ENCODE measurements around the gene LGALS3BP. TPM values are rescaled to one million over a fixed set of nuclear protein-coding genes. Genes with fewer than 3 reads are reported as not detected.

Gene LGALS3BP
- total and polyA plus RNA-seq, 10 donors, result 33.6 to 188 (median 100) TPM

GRCh38 chr17:78976907-78977680, 2.6 kb downstream of the LGALS3BP start:
- Histone ChIP-seq H3K4me3 (no peak overlapping the region), H3K27me3 (replicated peaks in 1 of 7) (no peaks in the 10 kb centered on the region), H3K36me3 (peaks cover 0 to 15% (median 0%) of the 10 kb centered on the region in 6 donors), H3K27ac (peak overlapping the region in 3 of 8 donors; percentile 1 to 61 (median 19)), H3K4me1 (peaks cover 7 to 80% (median 44%) of the 10 kb centered on the region in 6 donors), H3K9me3 (no peaks in the 10 kb centered on the region)
- TF ChIP-seq, protein P1, sequence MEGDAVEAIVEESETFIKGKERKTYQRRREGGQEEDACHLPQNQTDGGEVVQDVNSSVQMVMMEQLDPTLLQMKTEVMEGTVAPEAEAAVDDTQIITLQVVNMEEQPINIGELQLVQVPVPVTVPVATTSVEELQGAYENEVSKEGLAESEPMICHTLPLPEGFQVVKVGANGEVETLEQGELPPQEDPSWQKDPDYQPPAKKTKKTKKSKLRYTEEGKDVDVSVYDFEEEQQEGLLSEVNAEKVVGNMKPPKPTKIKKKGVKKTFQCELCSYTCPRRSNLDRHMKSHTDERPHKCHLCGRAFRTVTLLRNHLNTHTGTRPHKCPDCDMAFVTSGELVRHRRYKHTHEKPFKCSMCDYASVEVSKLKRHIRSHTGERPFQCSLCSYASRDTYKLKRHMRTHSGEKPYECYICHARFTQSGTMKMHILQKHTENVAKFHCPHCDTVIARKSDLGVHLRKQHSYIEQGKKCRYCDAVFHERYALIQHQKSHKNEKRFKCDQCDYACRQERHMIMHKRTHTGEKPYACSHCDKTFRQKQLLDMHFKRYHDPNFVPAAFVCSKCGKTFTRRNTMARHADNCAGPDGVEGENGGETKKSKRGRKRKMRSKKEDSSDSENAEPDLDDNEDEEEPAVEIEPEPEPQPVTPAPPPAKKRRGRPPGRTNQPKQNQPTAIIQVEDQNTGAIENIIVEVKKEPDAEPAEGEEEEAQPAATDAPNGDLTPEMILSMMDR (IDR thresholded peaks at IDR 0.05 in 8 of 11, conservative IDR thresholded peaks at IDR 0.05 in 3 of 11), result no peak
- no peak for TF ChIP-seq POLR2A (IDR thresholded peaks at IDR 0.05)
- no peak for TF ChIP-seq POLR2AphosphoS5 (IDR thresholded peaks at IDR 0.05)
- DNase-seq, result no peak
- WGBS, 5 donors, result 73 to 83% (median 77%) methylated on average over 13 to 20 of the region's 20 CpGs
- intact Hi-C loops (cut with DNase I; ENCODE audit: low total_unique reads), result no loop called here

DNA sequence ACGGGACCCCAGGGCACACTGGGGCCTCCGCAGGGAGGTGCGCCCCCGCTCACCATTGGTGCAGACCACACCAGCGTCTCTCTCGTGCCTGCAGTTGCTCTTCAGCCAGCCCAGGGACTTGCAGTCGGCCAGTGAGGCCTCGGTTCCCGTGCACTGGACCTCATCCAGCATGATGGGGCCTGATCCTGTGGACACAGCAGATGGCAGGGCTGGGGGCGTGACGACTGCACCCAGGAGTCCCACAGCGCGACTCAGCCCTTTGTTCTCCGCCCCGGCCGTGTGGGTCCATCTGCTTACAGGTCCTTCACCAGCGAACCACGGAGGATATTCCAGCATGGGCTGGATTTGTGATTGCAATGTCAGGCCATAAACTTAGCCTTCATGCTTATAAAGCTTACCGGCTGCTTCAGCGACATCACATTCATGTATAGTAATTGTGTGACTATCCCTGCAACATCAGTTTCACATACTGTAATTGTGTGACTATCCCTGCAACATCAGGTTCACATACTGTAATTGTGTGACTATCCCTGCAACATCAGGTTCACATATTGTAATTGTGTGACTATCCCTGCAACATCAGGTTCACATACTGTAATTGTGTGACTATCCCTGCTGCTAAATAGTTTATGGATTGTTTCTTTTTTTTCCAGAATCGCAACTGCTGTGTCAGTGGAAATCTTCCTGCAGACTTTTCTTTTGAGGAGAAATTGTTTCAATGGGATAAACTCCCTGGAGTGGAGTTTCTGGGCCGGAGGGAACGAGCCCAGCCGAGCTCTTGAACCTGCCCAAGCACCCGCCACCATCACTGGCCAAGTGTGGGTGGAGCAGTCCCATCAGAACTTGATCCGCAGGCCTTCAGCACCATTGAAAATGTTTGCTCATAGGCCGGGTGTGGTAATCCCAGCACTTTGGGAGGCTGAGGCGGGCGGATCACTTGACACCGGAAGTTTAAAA, 4.8 kb downstream of the LGALS3BP start:
- intact Hi-C loops (cut with DNase I; ENCODE audit: low total_unique reads), result loop anchor here (5.0 kb wide), 1 partner anchor 113 kb away; no protein-coding TSS in a partner anchor
- peak overlapping the region in 5 of 8 donors; percentile 41 to 61 (median 51) for H3K27ac ChIP-seq
- TF ChIP-seq, protein P1 (IDR thresholded peaks at IDR 0.05 in 8 of 11, conservative IDR thresholded peaks at IDR 0.05 in 3 of 11), result no peak
- TF ChIP-seq POLR2A (IDR thresholded peaks at IDR 0.05) (no peak), POLR2AphosphoS5 (IDR thresholded peaks at IDR 0.05) (peak in 2 of 3 donors; percentile 21 to 32)
- H3K9me3 ChIP-seq, result no peaks in the 10 kb centered on the region
- H3K4me1 ChIP-seq, result peaks cover 15 to 93% (median 53%) of the 10 kb centered on the region in 6 donors
- H3K27me3 ChIP-seq (replicated peaks in 1 of 7), result no peaks in the 10 kb centered on the region
- H3K4me3 ChIP-seq, result peak overlapping the region in 1 of 8 donors; percentile 23
- DNase-seq, result no peak
- WGBS, 5 donors, result 67 to 81% (median 78%) methylated on average over 24 to 30 of the region's 30 CpGs
- H3K36me3 ChIP-seq, result peaks cover 0 to 15% (median 0%) of the 10 kb centered on the region in 6 donors

- Histone ChIP-seq H3K9me3 (no peaks in the 10 kb centered on the region), H3K27me3 (replicated peaks in 1 of 7) (no peaks in the 10 kb centered on the region), H3K27ac (peak overlapping the region in 2 of 8 donors; percentile 43 to 44), H3K4me1 (peaks cover 13 to 84% (median 46%) of the 10 kb centered on the region in 6 donors), H3K4me3 (no peak overlapping the region), H3K36me3 (peaks cover 0 to 18% (median 0%) of the 10 kb centered on the region in 6 donors)
- DNase-seq, result no peak
- 84 to 90% (median 85%) methylated on average over 23 of the region's 23 CpGs for WGBS, 5 donors
- intact Hi-C loops (cut with DNase I; ENCODE audit: low total_unique reads), result loop anchor here (5.0 kb wide), 1 partner anchor 112 kb away; no protein-coding TSS in a partner anchor
- TF ChIP-seq, protein P1 (IDR thresholded peaks at IDR 0.05 in 8 of 11, conservative IDR thresholded peaks at IDR 0.05 in 3 of 11), result no peak
- no peak for TF ChIP-seq POLR2A (IDR thresholded peaks at IDR 0.05)
- TF ChIP-seq POLR2AphosphoS5 (IDR thresholded peaks at IDR 0.05), result no peak
Measured at GRCh38 chr17:78973792-78974520, 5.8 kb downstream of the LGALS3BP start.

Data from spleen (tissue), 11 donors.